Germinal center (tissue), 1 donor: ENCODE data around the gene BLTP1.
"Not testable (repeated sequence)": the region's sequence is repeated elsewhere in the genome, so short reads cannot be mapped to it uniquely, and the experiment has no call there.

Experiments used
- DNase-seq: peaks from one replicate; pipeline ENCODE4 v3.0.0; 2012; ENCODE audit warnings: mixed read lengths, low spot score

The BLTP1 gene

GRCh38 chr4:122151982-122152710 lies at the start of gene BLTP1:
TSS of gene BLTP1 (plus strand) at chr4:122152331. CDS start at chr4:122170648, 18,317 bp downstream.
- peak; percentile 87 for DNase-seq

GRCh38 chr4:122104184-122104583 lies 47.9 kb upstream of the BLTP1 start:
- no peak for DNase-seq

GRCh38 chr4:122107680-122108079 lies 44.5 kb upstream of the BLTP1 start:
- DNase-seq = no peak

GRCh38 chr4:122110304-122110703 lies 41.8 kb upstream of the BLTP1 start:
- DNase-seq = not testable (repeated sequence)

- no peak for DNase-seq
Observed at GRCh38 chr4:122117743-122118142, 34.4 kb upstream of the BLTP1 start.

GRCh38 chr4:122118243-122118642 lies 33.9 kb upstream of the BLTP1 start:
- no peak for DNase-seq

GRCh38 chr4:122119739-122120138 lies 32.4 kb upstream of the BLTP1 start:
- no peak for DNase-seq

GRCh38 chr4:122121593-122121992 lies 30.5 kb upstream of the BLTP1 start:
- no peak for DNase-seq

GRCh38 chr4:122122083-122122482 lies 30.0 kb upstream of the BLTP1 start:
- DNase-seq = no peak

GRCh38 chr4:122129061-122129460 lies 23.1 kb upstream of the BLTP1 start:
- DNase-seq = no peak

GRCh38 chr4:122131562-122132157 lies 20.5 kb upstream of the BLTP1 start:
- DNase-seq = no peak

GRCh38 chr4:122132891-122133290 lies 19.2 kb upstream of the BLTP1 start:
- DNase-seq = no peak

GRCh38 chr4:122139139-122139538 lies 13.0 kb upstream of the BLTP1 start:
- no peak for DNase-seq

- no peak for DNase-seq
Observed at GRCh38 chr4:122140834-122141233, 11.3 kb upstream of the BLTP1 start.

GRCh38 chr4:122142687-122143086 lies 9.4 kb upstream of the BLTP1 start:
- no peak for DNase-seq

- DNase-seq = no peak
Observed at GRCh38 chr4:122146652-122147051, 5.5 kb upstream of the BLTP1 start.

GRCh38 chr4:122150931-122151330 lies 1.2 kb upstream of the BLTP1 start:
- DNase-seq = peak; percentile 23

GRCh38 chr4:122152711-122153226 lies 638 bp downstream of the BLTP1 start:
- peak; percentile 19 for DNase-seq

- DNase-seq = no peak
Observed at GRCh38 chr4:122156819-122157218, 4.7 kb downstream of the BLTP1 start.

- DNase-seq = no peak
Observed at GRCh38 chr4:122163301-122163700, 11.2 kb downstream of the BLTP1 start.

GRCh38 chr4:122163767-122164166 lies 11.6 kb downstream of the BLTP1 start:
- no peak for DNase-seq

GRCh38 chr4:122167369-122167768 lies 15.2 kb downstream of the BLTP1 start:
- no peak for DNase-seq

GRCh38 chr4:122170775-122171174 lies 18.6 kb downstream of the BLTP1 start:
- DNase-seq = no peak

- no peak for DNase-seq
Observed at GRCh38 chr4:122171323-122171722, 19.2 kb downstream of the BLTP1 start.
